Measurements from ENCODE around the gene P4HA2. TPM values are rescaled to one million over a fixed set of nuclear protein-coding genes. Genes with fewer than 3 reads are reported as not detected.

Gene P4HA2
- total RNA-seq, 4 donors from 2014 or later = 28.8 to 44.7 (median 30.8) TPM

DNA sequence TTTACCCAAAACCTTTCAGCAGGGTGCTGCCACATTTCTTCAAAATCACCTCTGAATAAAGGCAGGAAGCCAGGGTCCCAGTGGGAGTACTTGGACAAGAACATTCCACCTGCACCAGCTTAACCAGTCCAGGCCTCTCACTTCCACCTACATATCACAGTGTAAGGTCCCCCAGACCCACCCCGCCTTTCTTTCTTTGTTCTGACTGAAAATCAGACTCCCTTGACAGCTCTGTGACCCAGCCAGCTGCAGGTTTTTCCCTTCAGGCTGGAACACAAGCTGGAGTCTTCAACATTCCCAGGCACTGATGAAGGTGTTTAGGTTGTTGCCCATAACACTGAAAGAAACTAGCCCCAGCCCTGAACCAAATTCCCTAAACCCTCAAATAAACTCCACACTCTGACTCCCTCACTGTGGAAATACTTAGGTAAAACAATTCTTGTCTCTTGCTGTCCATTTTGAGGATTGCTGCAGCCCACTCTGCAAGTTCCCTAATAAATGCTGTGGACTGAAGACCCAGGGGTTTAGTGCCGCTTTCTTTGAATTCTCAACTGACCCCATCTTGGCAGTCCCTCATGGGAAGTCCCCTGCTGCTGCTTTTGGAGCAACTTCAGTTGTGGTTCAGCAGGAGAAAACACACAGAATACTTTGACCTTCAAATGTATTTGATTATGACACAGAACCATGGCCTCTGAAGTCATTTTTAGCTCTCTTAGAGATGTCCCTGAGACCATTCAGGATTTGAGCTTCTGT, 24.8 kb downstream of the P4HA2 start:
- Histone ChIP-seq H3K27ac (replicated peaks in 1 of 4) (no peak overlapping the region), H3K4me3 (no peak overlapping the region), H3K27me3 (no peaks in the 10 kb centered on the region), H3K9me3 (no peaks in the 10 kb centered on the region), H3K4me1 (peaks cover 8 to 34% (median 13%) of the 10 kb centered on the region in 4 donors), H3K36me3 (peaks cover 21 to 93% (median 79%) of the 10 kb centered on the region in 4 donors)
- intact Hi-C loops (cut with DNase I) = no loop called here
- no peak for TF ChIP-seq POLR2AphosphoS5 (IDR thresholded peaks at IDR 0.05)
- TF ChIP-seq POLR2A (IDR thresholded peaks at IDR 0.05; ENCODE audit: low read depth) = no peak
- no peak for TF ChIP-seq EP300 (IDR thresholded peaks at IDR 0.05)
- TF ChIP-seq, protein P1, sequence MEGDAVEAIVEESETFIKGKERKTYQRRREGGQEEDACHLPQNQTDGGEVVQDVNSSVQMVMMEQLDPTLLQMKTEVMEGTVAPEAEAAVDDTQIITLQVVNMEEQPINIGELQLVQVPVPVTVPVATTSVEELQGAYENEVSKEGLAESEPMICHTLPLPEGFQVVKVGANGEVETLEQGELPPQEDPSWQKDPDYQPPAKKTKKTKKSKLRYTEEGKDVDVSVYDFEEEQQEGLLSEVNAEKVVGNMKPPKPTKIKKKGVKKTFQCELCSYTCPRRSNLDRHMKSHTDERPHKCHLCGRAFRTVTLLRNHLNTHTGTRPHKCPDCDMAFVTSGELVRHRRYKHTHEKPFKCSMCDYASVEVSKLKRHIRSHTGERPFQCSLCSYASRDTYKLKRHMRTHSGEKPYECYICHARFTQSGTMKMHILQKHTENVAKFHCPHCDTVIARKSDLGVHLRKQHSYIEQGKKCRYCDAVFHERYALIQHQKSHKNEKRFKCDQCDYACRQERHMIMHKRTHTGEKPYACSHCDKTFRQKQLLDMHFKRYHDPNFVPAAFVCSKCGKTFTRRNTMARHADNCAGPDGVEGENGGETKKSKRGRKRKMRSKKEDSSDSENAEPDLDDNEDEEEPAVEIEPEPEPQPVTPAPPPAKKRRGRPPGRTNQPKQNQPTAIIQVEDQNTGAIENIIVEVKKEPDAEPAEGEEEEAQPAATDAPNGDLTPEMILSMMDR (IDR thresholded peaks at IDR 0.05) = no peak
- WGBS = 88% methylated on average over 2 of the region's 2 CpGs
- DNase-seq (ENCODE audit: extremely low spot score) = no peak

DNA sequence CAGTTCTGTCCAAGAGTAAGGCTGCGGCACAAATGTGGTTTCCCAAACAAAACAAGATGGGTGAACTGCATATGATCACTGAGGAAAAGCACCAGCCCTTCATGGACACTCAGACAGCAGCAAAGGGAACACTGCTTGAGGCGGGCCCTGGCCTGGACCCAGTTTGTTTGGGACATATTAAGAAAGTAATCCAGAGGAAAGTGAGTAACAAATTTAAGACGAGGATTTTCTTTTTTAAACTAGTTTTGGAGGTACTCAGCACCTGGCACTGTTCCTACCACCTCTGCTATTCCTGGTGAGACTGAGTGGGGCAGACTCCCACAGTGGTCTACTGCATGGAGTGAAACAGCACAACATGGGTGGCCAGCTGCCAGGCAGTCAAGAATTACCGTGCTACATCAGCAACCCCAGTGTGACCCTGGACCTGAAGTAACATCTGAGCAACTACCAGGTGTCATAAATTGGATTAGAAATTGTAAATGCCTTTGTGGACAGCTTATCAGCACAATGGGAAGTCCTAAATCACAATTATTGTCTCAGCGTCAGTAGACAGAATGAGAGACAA, 28.5 kb downstream of the P4HA2 start:
- peak; percentile 88 for DNase-seq (ENCODE audit: extremely low spot score)
- Histone ChIP-seq H3K27ac (replicated peaks in 1 of 4) (no peak overlapping the region), H3K4me3 (no peak overlapping the region), H3K36me3 (peaks cover 37 to 96% (median 90%) of the 10 kb centered on the region in 4 donors), H3K4me1 (peaks cover 0 to 14% (median 0%) of the 10 kb centered on the region in 4 donors), H3K27me3 (no peaks in the 10 kb centered on the region), H3K9me3 (no peaks in the 10 kb centered on the region)
- TF ChIP-seq POLR2AphosphoS5 (IDR thresholded peaks at IDR 0.05) = no peak
- TF ChIP-seq, protein P1 (IDR thresholded peaks at IDR 0.05) = no peak
- no peak for TF ChIP-seq EP300 (IDR thresholded peaks at IDR 0.05)
- no peak for TF ChIP-seq POLR2A (IDR thresholded peaks at IDR 0.05; ENCODE audit: low read depth)
- intact Hi-C loops (cut with DNase I) = no loop called here
- 98% methylated on average over 5 of the region's 5 CpGs for WGBS

DNA sequence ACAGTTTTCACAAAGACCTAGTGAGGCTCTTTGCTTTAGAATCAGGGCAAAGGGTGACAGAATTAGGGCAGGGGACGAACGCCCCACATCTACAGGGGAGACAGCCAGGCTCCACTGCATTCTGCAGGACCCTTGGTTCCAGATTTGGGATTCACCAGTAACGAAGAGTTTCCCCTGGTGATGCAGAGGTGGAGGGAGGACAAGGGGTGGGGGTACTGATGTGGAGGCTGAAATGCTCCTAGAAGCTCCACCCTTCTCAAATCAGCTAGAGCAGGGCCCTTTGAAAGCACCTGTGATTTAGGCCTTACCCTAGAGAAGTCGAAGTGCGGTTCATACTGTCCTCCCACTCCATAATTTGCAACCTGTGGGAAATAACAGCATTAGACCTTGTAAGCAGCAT, 29.1 kb downstream of the P4HA2 start:
- 91% methylated on average over 5 of the region's 5 CpGs for WGBS
- H3K4me1 ChIP-seq = peaks cover 0 to 7% (median 0%) of the 10 kb centered on the region in 4 donors
- no peak overlapping the region for H3K4me3 ChIP-seq
- no peaks in the 10 kb centered on the region for H3K27me3 ChIP-seq
- no peak overlapping the region for H3K27ac ChIP-seq (replicated peaks in 1 of 4)
- no peaks in the 10 kb centered on the region for H3K9me3 ChIP-seq
- peaks cover 37 to 96% (median 88%) of the 10 kb centered on the region in 4 donors for H3K36me3 ChIP-seq
- peak; percentile 79 for DNase-seq (ENCODE audit: extremely low spot score)
- TF ChIP-seq EP300 (IDR thresholded peaks at IDR 0.05) (no peak), POLR2AphosphoS5 (IDR thresholded peaks at IDR 0.05) (no peak), POLR2A (IDR thresholded peaks at IDR 0.05; ENCODE audit: low read depth) (no peak)
- TF ChIP-seq, protein P1 (IDR thresholded peaks at IDR 0.05) = no peak
- intact Hi-C loops (cut with DNase I) = no loop called here

DNA sequence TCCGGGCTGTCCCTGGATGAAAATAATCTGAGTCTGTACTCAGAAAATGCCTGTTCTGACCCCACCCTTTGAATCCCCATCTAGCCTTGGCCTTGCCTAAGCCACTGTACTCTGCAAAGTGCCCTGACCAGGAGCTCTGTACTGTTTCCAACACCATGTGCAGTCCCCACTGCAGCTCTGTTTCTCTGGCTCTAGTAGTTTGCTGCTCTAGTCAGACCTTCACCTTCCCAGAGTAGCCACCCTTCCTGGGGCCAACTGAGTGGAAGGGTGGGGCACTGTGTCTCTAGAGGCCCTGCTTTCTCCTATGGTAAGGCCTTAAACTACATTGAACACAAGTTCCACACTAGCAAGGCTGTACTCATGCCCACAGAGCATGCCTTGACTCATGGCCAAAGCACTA, 31.9 kb downstream of the P4HA2 start:
- Histone ChIP-seq H3K4me3 (no peak overlapping the region), H3K36me3 (peaks cover 48 to 90% (median 86%) of the 10 kb centered on the region in 4 donors), H3K27ac (replicated peaks in 1 of 4) (no peak overlapping the region), H3K9me3 (no peaks in the 10 kb centered on the region), H3K27me3 (no peaks in the 10 kb centered on the region), H3K4me1 (no peaks in the 10 kb centered on the region)
- peak; percentile 60 for DNase-seq (ENCODE audit: extremely low spot score)
- TF ChIP-seq POLR2A (IDR thresholded peaks at IDR 0.05; ENCODE audit: low read depth) (no peak), POLR2AphosphoS5 (IDR thresholded peaks at IDR 0.05) (no peak), EP300 (IDR thresholded peaks at IDR 0.05) (no peak)
- TF ChIP-seq, protein P1 (IDR thresholded peaks at IDR 0.05) = no peak
- no CpG with 5 or more reads among the region's 1 CpG for WGBS
- intact Hi-C loops (cut with DNase I) = no loop called here
